ENCODE measurements around the gene PCNX4. TPM values are rescaled to one million over a fixed set of nuclear protein-coding genes. Genes with fewer than 3 reads are reported as not detected.
"Not testable (repeated sequence)": the region's sequence is repeated elsewhere in the genome, so short reads cannot be mapped to it uniquely, and the experiment has no call there.

Gene PCNX4
- total and polyA plus RNA-seq, 8 donors, result 6.8 to 105 (median 30.7) TPM

DNA sequence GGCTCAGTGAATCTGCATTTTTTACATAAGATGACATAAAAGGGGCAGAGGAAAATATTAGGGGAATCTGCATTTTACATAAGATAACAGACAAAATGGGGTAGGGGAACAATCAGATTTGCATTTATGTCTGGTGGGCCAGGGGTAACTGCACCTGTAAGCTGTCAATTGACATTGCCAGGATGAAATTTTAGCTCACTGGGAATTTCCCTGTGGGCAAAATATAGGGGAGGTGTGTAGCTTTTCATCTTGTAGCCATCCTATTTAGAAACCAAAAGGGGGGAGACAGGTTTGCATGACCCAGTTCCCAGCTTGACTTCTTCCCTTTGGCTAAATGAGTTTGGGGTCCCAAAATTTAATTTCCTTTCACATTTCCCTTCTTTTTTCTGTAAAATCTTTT, 3.5 kb downstream of the PCNX4 start:
- no peaks in the 10 kb centered on the region for H3K9me3 ChIP-seq
- no peak overlapping the region for H3K4me3 ChIP-seq
- peaks cover 15 to 43% (median 32%) of the 10 kb centered on the region in 4 donors for H3K4me1 ChIP-seq
- TF ChIP-seq POLR2A (IDR thresholded peaks at IDR 0.05) (no peak), POLR2AphosphoS5 (IDR thresholded peaks at IDR 0.05) (no peak), EP300 (IDR thresholded peaks at IDR 0.05) (no peak)
- TF ChIP-seq, protein P1, sequence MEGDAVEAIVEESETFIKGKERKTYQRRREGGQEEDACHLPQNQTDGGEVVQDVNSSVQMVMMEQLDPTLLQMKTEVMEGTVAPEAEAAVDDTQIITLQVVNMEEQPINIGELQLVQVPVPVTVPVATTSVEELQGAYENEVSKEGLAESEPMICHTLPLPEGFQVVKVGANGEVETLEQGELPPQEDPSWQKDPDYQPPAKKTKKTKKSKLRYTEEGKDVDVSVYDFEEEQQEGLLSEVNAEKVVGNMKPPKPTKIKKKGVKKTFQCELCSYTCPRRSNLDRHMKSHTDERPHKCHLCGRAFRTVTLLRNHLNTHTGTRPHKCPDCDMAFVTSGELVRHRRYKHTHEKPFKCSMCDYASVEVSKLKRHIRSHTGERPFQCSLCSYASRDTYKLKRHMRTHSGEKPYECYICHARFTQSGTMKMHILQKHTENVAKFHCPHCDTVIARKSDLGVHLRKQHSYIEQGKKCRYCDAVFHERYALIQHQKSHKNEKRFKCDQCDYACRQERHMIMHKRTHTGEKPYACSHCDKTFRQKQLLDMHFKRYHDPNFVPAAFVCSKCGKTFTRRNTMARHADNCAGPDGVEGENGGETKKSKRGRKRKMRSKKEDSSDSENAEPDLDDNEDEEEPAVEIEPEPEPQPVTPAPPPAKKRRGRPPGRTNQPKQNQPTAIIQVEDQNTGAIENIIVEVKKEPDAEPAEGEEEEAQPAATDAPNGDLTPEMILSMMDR (IDR thresholded peaks at IDR 0.05), result no peak
- no peaks in the 10 kb centered on the region for H3K27me3 ChIP-seq
- peak overlapping the region in 1 of 5 donors; percentile 99 for H3K27ac ChIP-seq
- peaks cover 0 to 11% (median 11%) of the 10 kb centered on the region in 4 donors for H3K36me3 ChIP-seq
- DNase-seq, result no peak
- intact Hi-C loops (cut with DNase I; ENCODE audit: low total_unique reads), result loop anchor here (10.0 kb wide), 1 partner anchor 70 kb away; the partner anchor contains the start of gene DHRS7

DNA sequence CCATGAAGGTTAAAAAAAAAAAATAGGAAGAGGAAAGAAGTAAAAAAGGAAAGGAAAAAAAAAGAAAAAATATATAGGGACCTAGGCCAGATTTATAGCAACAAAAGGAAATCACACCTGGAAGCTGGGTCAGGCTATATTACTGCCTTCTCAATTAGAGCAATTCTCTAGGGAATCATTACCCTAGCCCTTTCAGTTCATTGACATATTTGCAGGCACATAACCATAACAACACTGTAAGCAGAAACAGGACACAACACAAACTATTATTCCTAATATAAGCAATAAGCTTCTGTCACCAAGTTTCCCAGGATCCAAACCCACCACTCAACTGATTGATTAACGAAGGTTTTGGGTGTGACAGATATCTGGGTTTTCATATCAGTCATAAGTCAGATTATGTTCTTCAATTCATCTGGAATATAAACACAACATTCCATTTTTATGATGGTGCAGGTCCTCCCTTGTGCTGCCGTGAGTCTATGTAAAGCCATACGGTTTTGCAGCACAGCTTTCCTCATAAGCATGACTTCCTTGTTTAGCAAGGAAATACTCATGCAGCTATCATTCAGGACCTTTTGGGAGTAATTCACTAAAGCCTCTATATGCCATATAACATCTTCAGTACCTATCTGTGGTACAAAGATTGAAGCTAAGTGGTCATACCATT, 4.2 kb downstream of the PCNX4 start:
- intact Hi-C loops (cut with DNase I; ENCODE audit: low total_unique reads), result loop anchor here (10.0 kb wide), 1 partner anchor 69 kb away; the partner anchor contains the start of gene DHRS7
- no peak for DNase-seq
- Histone ChIP-seq H3K9me3 (no peaks in the 10 kb centered on the region), H3K4me1 (peaks cover 15 to 38% (median 32%) of the 10 kb centered on the region in 4 donors), H3K4me3 (no peak overlapping the region), H3K27me3 (no peaks in the 10 kb centered on the region), H3K27ac (peak overlapping the region in 1 of 5 donors; percentile 99), H3K36me3 (peaks cover 0 to 11% (median 11%) of the 10 kb centered on the region in 4 donors)
- 41 to 64% (median 45%) methylated on average over 3 of the region's 3 CpGs for WGBS, 5 donors
- TF ChIP-seq POLR2AphosphoS5 (IDR thresholded peaks at IDR 0.05) (no peak), EP300 (IDR thresholded peaks at IDR 0.05) (no peak), POLR2A (IDR thresholded peaks at IDR 0.05) (no peak)
- TF ChIP-seq, protein P1 (IDR thresholded peaks at IDR 0.05), result no peak

DNA sequence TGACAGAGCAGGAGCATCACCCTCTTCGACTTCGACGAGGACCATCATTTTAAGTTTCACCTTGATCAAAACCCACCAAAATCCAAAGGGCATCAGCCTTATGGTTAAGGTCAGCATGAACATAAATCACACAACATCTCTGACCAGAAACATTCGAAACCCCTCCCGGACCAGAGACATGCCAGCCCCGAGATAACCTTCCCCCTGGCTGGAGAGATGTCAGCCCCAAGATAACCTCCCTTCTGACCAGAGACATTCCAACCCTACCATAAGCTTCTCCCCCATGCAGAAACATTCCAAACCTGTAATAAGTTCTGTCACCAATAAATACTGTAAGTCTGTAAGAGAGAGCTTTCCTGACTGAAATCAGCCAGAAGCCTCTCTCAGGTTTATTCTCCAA, 6.3 kb downstream of the PCNX4 start:
- no peak overlapping the region for H3K27ac ChIP-seq
- DNase-seq, result no peak
- WGBS, 5 donors, result 90 to 94% (median 92%) methylated on average over 6 of the region's 6 CpGs
- no peaks in the 10 kb centered on the region for H3K27me3 ChIP-seq
- TF ChIP-seq POLR2A (IDR thresholded peaks at IDR 0.05) (no peak), EP300 (IDR thresholded peaks at IDR 0.05) (no peak), POLR2AphosphoS5 (IDR thresholded peaks at IDR 0.05) (no peak)
- TF ChIP-seq, protein P1 (IDR thresholded peaks at IDR 0.05), result no peak
- H3K9me3 ChIP-seq, result no peaks in the 10 kb centered on the region
- intact Hi-C loops (cut with DNase I; ENCODE audit: low total_unique reads), result loop anchor here (10.0 kb wide), 1 partner anchor 67 kb away; the partner anchor contains the start of gene DHRS7
- peaks cover 12 to 50% (median 37%) of the 10 kb centered on the region in 4 donors for H3K4me1 ChIP-seq
- no peak overlapping the region for H3K4me3 ChIP-seq
- H3K36me3 ChIP-seq, result peaks cover 0 to 11% (median 11%) of the 10 kb centered on the region in 4 donors

DNA sequence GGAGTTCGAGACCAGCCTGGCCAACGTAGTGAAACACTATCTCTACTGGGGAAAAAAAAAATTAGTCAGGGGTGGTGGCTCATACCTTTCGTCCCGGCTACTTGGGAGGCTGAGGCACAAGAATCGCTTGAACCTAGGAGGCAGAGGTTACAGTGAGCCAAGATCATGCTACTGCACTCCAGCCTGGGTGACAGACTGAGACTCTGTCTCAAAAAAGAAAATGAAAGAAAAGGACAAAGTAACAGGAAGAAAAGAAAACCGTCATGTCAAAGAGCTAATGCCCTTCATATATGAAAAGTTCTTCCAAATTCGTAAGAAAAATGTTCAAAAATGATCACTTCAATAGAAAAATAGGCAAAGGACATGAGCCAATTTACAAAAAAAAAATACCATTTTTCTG, 8.1 kb downstream of the PCNX4 start:
- intact Hi-C loops (cut with DNase I; ENCODE audit: low total_unique reads), result loop anchor here (10.0 kb wide), 1 partner anchor 65 kb away; the partner anchor contains the start of gene DHRS7
- not testable (repeated sequence) for H3K27ac ChIP-seq, H3K9me3 ChIP-seq, H3K27me3 ChIP-seq, DNase-seq, H3K4me3 ChIP-seq
- peaks cover 0 to 11% (median 11%) of the 10 kb centered on the region in 4 donors for H3K36me3 ChIP-seq
- WGBS, 5 donors, result 96 to 98% (median 97%) methylated on average over 7 of the region's 7 CpGs
- peaks cover 0 to 39% (median 24%) of the 10 kb centered on the region in 4 donors for H3K4me1 ChIP-seq

DNA sequence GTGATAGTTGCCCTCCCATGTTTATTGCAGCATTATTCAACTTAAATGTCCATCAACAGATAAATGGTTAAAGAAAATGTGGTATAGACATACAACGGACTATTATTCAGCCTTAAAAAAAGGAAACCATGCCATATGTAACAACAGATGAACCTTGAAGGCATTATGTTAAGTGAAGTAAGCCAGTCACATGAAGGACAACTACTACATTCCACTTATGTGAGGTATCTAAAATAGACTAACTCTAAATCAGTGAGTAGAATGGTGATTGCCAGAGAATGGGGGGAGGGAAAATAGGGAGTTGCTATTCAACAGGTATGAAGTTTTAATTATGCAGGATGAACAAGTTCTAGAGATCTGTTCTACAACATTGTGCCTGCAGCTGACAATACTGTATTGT, 10.1 kb downstream of the PCNX4 start:
- intact Hi-C loops (cut with DNase I; ENCODE audit: low total_unique reads), result no loop called here
- DNase-seq, result no peak
- Histone ChIP-seq H3K27me3 (no peaks in the 10 kb centered on the region), H3K36me3 (peaks cover 0 to 11% (median 11%) of the 10 kb centered on the region in 4 donors), H3K27ac (no peak overlapping the region), H3K4me3 (no peak overlapping the region), H3K9me3 (no peaks in the 10 kb centered on the region), H3K4me1 (peaks cover 0 to 32% (median 11%) of the 10 kb centered on the region in 4 donors)
- no peak for TF ChIP-seq POLR2AphosphoS5 (IDR thresholded peaks at IDR 0.05)
- no peak for TF ChIP-seq POLR2A (IDR thresholded peaks at IDR 0.05)
- TF ChIP-seq, protein P1 (IDR thresholded peaks at IDR 0.05), result no peak
- no peak for TF ChIP-seq EP300 (IDR thresholded peaks at IDR 0.05)
- 94 to 98% (median 97%) methylated on average over 1 of the region's 1 CpG for WGBS, 5 donors

Measured in stomach (tissue), 9 donors.